ENCODE results near the gene ABCD1. TPM values are rescaled to one million over a fixed set of nuclear protein-coding genes. Genes with fewer than 3 reads are reported as not detected.

ABCD1 gene
- polyA plus RNA-seq, 1 experiment: 9.2 TPM

DNA sequence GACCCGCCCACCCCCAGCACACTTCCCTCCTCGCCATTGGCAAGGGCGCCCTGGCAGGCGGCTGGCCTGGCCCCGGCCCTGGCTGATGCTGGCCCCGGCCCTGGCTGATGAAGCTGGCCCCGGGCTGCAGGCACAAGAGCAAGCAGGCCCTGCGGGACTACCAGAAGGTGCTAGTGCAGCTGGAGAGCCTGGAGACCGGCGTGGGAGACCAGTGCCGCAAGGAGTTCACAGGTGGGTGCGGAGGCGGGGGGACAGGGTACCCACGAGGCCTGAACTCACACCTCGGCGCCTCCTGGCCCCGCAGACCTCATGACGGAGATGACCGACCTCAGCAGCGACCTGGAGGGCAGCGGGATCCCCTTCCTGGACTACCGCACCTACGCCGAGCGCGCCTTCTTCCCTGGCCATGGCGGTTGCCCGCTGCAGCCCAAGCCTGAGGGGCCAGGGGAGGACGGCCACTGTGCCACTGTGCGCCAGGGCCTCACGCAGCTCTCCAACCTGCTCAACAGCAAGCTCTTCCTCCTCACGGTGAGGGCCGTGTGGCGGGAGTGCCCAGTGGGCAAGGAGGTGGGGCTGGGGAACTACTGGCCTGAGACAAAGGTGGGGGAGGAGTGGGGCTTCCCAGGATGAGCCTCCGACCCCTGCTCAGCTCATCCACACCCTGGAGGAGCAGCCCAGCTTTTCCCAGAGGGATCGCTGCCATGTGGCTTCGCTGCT lies 50.1 kb downstream of the ABCD1 start:
- ChIA-PET CTCF (no interaction called here), POLR2A (no interaction called here)
- Histone ChIP-seq H3K27me3 (ENCODE audit: control insufficient read depth, insufficient read depth, low read length) (no peaks in the 10 kb centered on the region), H3K36me3 (ENCODE audit: control insufficient read depth, insufficient read depth, low read length) (no peaks in the 10 kb centered on the region), H3K4me3 (ENCODE audit: low read depth, low read length) (no peak overlapping the region)
- no peak for DNase-seq (ENCODE audit: low read depth)
- TF ChIP-seq, protein P1, sequence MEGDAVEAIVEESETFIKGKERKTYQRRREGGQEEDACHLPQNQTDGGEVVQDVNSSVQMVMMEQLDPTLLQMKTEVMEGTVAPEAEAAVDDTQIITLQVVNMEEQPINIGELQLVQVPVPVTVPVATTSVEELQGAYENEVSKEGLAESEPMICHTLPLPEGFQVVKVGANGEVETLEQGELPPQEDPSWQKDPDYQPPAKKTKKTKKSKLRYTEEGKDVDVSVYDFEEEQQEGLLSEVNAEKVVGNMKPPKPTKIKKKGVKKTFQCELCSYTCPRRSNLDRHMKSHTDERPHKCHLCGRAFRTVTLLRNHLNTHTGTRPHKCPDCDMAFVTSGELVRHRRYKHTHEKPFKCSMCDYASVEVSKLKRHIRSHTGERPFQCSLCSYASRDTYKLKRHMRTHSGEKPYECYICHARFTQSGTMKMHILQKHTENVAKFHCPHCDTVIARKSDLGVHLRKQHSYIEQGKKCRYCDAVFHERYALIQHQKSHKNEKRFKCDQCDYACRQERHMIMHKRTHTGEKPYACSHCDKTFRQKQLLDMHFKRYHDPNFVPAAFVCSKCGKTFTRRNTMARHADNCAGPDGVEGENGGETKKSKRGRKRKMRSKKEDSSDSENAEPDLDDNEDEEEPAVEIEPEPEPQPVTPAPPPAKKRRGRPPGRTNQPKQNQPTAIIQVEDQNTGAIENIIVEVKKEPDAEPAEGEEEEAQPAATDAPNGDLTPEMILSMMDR (IDR thresholded peaks at IDR 0.05; ENCODE audit: insufficient read depth, low read depth, low read length): no peak

GRCh38 chrX:153775293-153776119 lies 50.9 kb downstream of the ABCD1 start:
- POLR2A ChIA-PET: no interaction called here
- H3K4me3 ChIP-seq (ENCODE audit: low read depth, low read length): no peak overlapping the region
- H3K27me3 ChIP-seq (ENCODE audit: control insufficient read depth, insufficient read depth, low read length): no peaks in the 10 kb centered on the region
- no peak for DNase-seq (ENCODE audit: low read depth)
- CTCF ChIA-PET: no interaction called here
- TF ChIP-seq, protein P1 (IDR thresholded peaks at IDR 0.05; ENCODE audit: insufficient read depth, low read depth, low read length): no peak
- no peaks in the 10 kb centered on the region for H3K36me3 ChIP-seq (ENCODE audit: control insufficient read depth, insufficient read depth, low read length)

- TF ChIP-seq, protein P1 (IDR thresholded peaks at IDR 0.05; ENCODE audit: insufficient read depth, low read depth, low read length): no peak
- Histone ChIP-seq H3K27me3 (ENCODE audit: control insufficient read depth, insufficient read depth, low read length) (no peaks in the 10 kb centered on the region), H3K4me3 (ENCODE audit: low read depth, low read length) (no peak overlapping the region), H3K36me3 (ENCODE audit: control insufficient read depth, insufficient read depth, low read length) (no peaks in the 10 kb centered on the region)
- ChIA-PET CTCF (no interaction called here), POLR2A (no interaction called here)
- DNase-seq (ENCODE audit: low read depth): no peak
Observed at GRCh38 chrX:153776120-153776599, 51.5 kb downstream of the ABCD1 start.

DNA sequence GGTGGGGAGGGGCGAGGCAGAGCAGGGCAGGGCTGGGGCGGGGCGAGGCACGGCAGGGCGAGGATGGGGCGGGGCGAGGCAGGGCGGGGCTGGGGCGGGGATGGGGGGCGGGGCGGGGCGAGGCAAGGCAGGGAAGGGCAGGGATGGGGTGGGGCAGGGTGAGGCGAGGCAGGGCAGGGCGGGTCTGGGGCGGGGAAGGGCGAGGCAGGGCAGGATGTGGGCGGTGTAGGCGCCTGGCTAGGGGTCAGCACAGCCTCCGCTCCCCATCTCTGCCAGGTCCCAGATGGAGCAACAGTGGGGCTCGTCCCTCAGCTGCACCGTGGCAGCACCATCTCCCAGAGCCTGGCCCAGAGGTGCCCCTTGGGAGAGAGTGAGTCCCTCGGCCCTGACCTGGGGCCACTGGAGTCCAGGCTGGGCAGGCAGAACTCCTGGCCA lies 52.0 kb downstream of the ABCD1 start:
- Histone ChIP-seq H3K27me3 (ENCODE audit: control insufficient read depth, insufficient read depth, low read length) (no peaks in the 10 kb centered on the region), H3K4me3 (ENCODE audit: low read depth, low read length) (no peak overlapping the region), H3K36me3 (ENCODE audit: control insufficient read depth, insufficient read depth, low read length) (no peaks in the 10 kb centered on the region)
- POLR2A ChIA-PET: no interaction called here
- TF ChIP-seq, protein P1 (IDR thresholded peaks at IDR 0.05; ENCODE audit: insufficient read depth, low read depth, low read length): no peak
- CTCF ChIA-PET: no interaction called here
- DNase-seq (ENCODE audit: low read depth): no peak
